K562 (cell line): ENCODE results near the gene ITGAE. TPM values are rescaled to one million over a fixed set of nuclear protein-coding genes. Genes with fewer than 3 reads are reported as not detected.

Source experiments
- ATAC-seq: fragments of 200-7000 bp; cut with Tn5 transposase; 3 replicates; pipeline ENCODE4 v1.9.1; 2020; ENCODE audit warnings: moderate library complexity
- BruUV-seq: library from RNA; stranded (reverse); fragments of 400-500 nt; replicated peaks from 2 replicates; lab custom pipeline; 2021; lab: Mats Ljungman, UMichigan
- CTCF ChIA-PET: fragments of 300-600 bp; formaldehyde crosslinking; extraction: SDS; loops from one replicate; lab custom pipeline; 2021; ENCODE audit warnings: low intra/inter-chr PET ratio; lab: Yijun Ruan, JAX
- POLR2A ChIA-PET: fragments of 300-600, 350-650 bp; sonication (Branson Sonifier 250); formaldehyde crosslinking; extraction: SDS; loops from one replicate; lab custom pipeline; 2021; ENCODE audit warnings: antibody characterized with exemption, inconsistent platforms; lab: Yijun Ruan, JAX
- DNase-seq, 4 experiments: peaks; one replicate each; pipeline versions ENCODE4 v3.0.0 to v3.0.0-alpha.2; 2011 to 2018; ENCODE audit warnings: low spot score in 3 of 4, mixed read lengths in 3 of 4; ENCODE audit errors: extremely low read depth in 1 of 4
- FAIRE-seq: peaks from 2 replicates; lab custom pipeline; 2011; peaks lifted over from hg19 to GRCh38; lab: Jason Lieb, UNC
- H2AFZ ChIP-seq: 2 replicates; pipeline ENCODE4 v1.6.0; 2011; ENCODE audit warnings: low read depth, low read length, control low read depth, inconsistent platforms
- H3K27ac ChIP-seq: fragments of 200-600 bp; 3 replicates; pipeline ENCODE4 v1.8.0; 2011; ENCODE audit warnings: low read depth, mild to moderate bottlenecking, control low read depth, inconsistent platforms, low read length, moderate library complexity, mixed read lengths; ENCODE audit errors: extremely low read depth
- H3K27me3 ChIP-seq, 2 experiments: fragments of 300-600 bp in 1 of 2; 2 replicates in 1 of 2; 3 replicates in 1 of 2; pipeline versions ENCODE4 v1.6.0 to v1.8.0; 2011; ENCODE audit warnings: inconsistent platforms in 2 of 2, low read length in 2 of 2, mild to moderate bottlenecking in 1 of 2, mixed read lengths in 1 of 2, moderate library complexity in 1 of 2; ENCODE audit not compliant: control insufficient read depth in 2 of 2, insufficient read depth in 2 of 2
- H3K36me3 ChIP-seq: fragments of 300-600 bp; 3 replicates; pipeline ENCODE4 v1.8.0; 2011; ENCODE audit warnings: mild to moderate bottlenecking, low read length, inconsistent platforms; ENCODE audit not compliant: control insufficient read depth, insufficient read depth
- H3K4me1 ChIP-seq, 2 experiments: fragments of 200-600 bp in 1 of 2; replicated peaks in 1 of 2; 2 replicates in 1 of 2; 3 replicates in 1 of 2; pipeline versions ENCODE4 v1.5.1 to v1.8.0; 2011; ENCODE audit warnings: inconsistent platforms in 2 of 2, low read length in 2 of 2, mild to moderate bottlenecking in 1 of 2, mixed read lengths in 1 of 2, moderate library complexity in 1 of 2; ENCODE audit not compliant: control insufficient read depth in 2 of 2, insufficient read depth in 2 of 2
- H3K4me2 ChIP-seq: 2 replicates; pipeline ENCODE4 v1.6.1; 2011; ENCODE audit warnings: low read length, control low read depth, inconsistent platforms, mixed read lengths; ENCODE audit not compliant: insufficient read depth
- H3K4me3 ChIP-seq: fragments of 200-600 bp; sonication (generic), shearing (Covaris generic); 2 replicates; pipeline ENCODE4 v1.5.1; 2016; ENCODE audit warnings: control low read depth, inconsistent platforms
- H3K79me2 ChIP-seq: fragments of 200-600 bp; 3 replicates; pipeline ENCODE4 v1.8.0; 2011; ENCODE audit warnings: low read length, inconsistent platforms; ENCODE audit not compliant: control insufficient read depth, insufficient read depth
- H3K9ac ChIP-seq, 2 experiments: 2 replicates each; pipeline versions ENCODE4 v1.6.0 to v1.6.1; 2011; ENCODE audit warnings: low read depth in 2 of 2, low read length in 2 of 2, control low read depth in 1 of 2, inconsistent platforms in 1 of 2, mild to moderate bottlenecking in 1 of 2, mixed read lengths in 1 of 2; ENCODE audit not compliant: insufficient read depth in 1 of 2
- H3K9me1 ChIP-seq: one replicate; pipeline ENCODE4 v1.6.0; 2011; ENCODE audit warnings: inconsistent platforms, mild to moderate bottlenecking, low read length, moderate library complexity; ENCODE audit not compliant: control insufficient read depth, insufficient read depth
- H3K9me3 ChIP-seq: replicated peaks from 2 replicates; pipeline ENCODE4 v1.5.1; 2011; ENCODE audit warnings: low read depth, low read length, inconsistent platforms; ENCODE audit not compliant: control insufficient read depth, insufficient read depth
- H4K20me1 ChIP-seq: replicated peaks from 2 replicates; pipeline ENCODE4 v1.6.1; 2011; ENCODE audit warnings: low read length, inconsistent platforms, mixed read lengths; ENCODE audit not compliant: control insufficient read depth, insufficient read depth
- BRF1 ChIP-seq: IDR thresholded peaks from 3 replicates; pipeline ENCODE4 v1.6.1; 2011; ENCODE audit warnings: borderline replicate concordance, mild to moderate bottlenecking; ENCODE audit not compliant: insufficient read length; ENCODE audit errors: extremely low read depth
- C11orf30 ChIP-seq: fragments of 450-650 bp; IDR thresholded peaks from 2 replicates; pipeline ENCODE4 v1.6.1; 2016; ENCODE audit warnings: low read depth, mild to moderate bottlenecking
- HNRNPK ChIP-seq: fragments of 200-400 bp; formaldehyde crosslinking; IDR thresholded peaks from one replicate; pipeline ENCODE4 v1.6.1; 2018; ENCODE audit warnings: mild to moderate bottlenecking, low read depth, low read length; ENCODE audit not compliant: poor library complexity, severe bottlenecking
- POLR2AphosphoS2 ChIP-seq: IDR thresholded peaks from 2 replicates; pipeline ENCODE4 v1.6.1; 2012; ENCODE audit warnings: low read length, improper control_type of control experiment
- RAD51 ChIP-seq: fragments of 450-650 bp; IDR thresholded peaks from 2 replicates; pipeline ENCODE4 v1.7.1; 2016; ENCODE audit warnings: low read depth, mild to moderate bottlenecking, borderline replicate concordance
- RBM15 ChIP-seq: fragments of 200-400 bp; formaldehyde crosslinking; IDR thresholded peaks from 2 replicates; pipeline ENCODE4 v1.6.1; 2018; ENCODE audit warnings: mild to moderate bottlenecking, low read length, moderate library complexity; ENCODE audit not compliant: insufficient read depth
- SNIP1 ChIP-seq: fragments of 450-650 bp; IDR thresholded peaks from 2 replicates; pipeline ENCODE4 v1.7.1; 2017; ENCODE audit warnings: low read depth, mild to moderate bottlenecking
- SRSF1 ChIP-seq: fragments of 200-400 bp; formaldehyde crosslinking; IDR thresholded peaks from 2 replicates; pipeline ENCODE4 v1.6.1; 2017; ENCODE audit warnings: mild to moderate bottlenecking, low read depth, low read length, moderate library complexity
- ZNF134 ChIP-seq: fragments of 250-450 bp; sonication (Bioruptor Pico); conservative IDR thresholded peaks from 2 replicates; pipeline ENCODE4 v1.4.0; 2020
- ZNF717 ChIP-seq: fragments of 250-450 bp; sonication (Bioruptor Pico); IDR thresholded peaks from 2 replicates; pipeline ENCODE4 v1.5.0; 2021
- ZNF77 ChIP-seq: fragments of 250-450 bp; sonication (Bioruptor Pico); IDR thresholded peaks from 2 replicates; pipeline ENCODE4 v1.5.0; 2020
- WGBS: fragments of 100-300 bp; shearing (Covaris generic); methylation state at CpG from one replicate; pipeline ENCODE4 v1.1.6; 2016; ENCODE audit warnings: low coverage, mixed read lengths; ENCODE audit not compliant: insufficient coverage; ENCODE audit errors: missing lambda C conversion rate; 5-methylcytosine and 5-hydroxymethylcytosine counted together
- in situ Hi-C: fragments of 300-500 bp; cut with MboI; formaldehyde crosslinking; loops from 4 replicates; pipeline ENCODE4 v1.15.0; 2018; ENCODE audit warnings: inconsistent platforms, mixed read lengths
- intact Hi-C: fragments of 100-400 bp; cut with micrococcal nuclease; formaldehyde crosslinking; loops from 2 replicates; pipeline ENCODE4 v1.14.2; 2022
- polyA plus RNA-seq, 8 experiments: library from polyadenylated mRNA; depleted of rRNA in 4 of 8; stranded (reverse) in 5 of 8; unstranded in 3 of 8; fragments of >200 nt; fragmentation: Nextera tagmentation in 2 of 8; fragmentation: Illumina TruSeq in 1 of 8; extraction: Ambion mirVana in 2 of 8; extraction: Trizol in 1 of 8; gene quantifications; 2 replicates each; pipeline versions ENCODE4 v1.2.1 to v1.2.3, GENCODE V29; 2011 to 2014; ENCODE audit warnings: inconsistent platforms in 1 of 8, missing spikeins in 1 of 8
- total RNA-seq, 7 experiments: library from RNA; depleted of rRNA in 6 of 7; stranded (reverse); fragments of >200 nt in 6 of 7; fragmentation: Illumina TruSeq in 2 of 7; extraction: Trizol in 2 of 7; gene quantifications; 2 replicates each; pipeline versions ENCODE4 v1.2.1 to v1.2.3, GENCODE V29; 2011 to 2021; ENCODE audit warnings: low replicate concordance in 1 of 7
- TF ChIP-seq, protein P1 (sequence below): fragments of 450-650 bp; formaldehyde crosslinking; IDR thresholded peaks from 2 replicates; pipeline ENCODE4 v1.4.0; 2022; ENCODE audit warnings: missing genetic modification characterization
- TF ChIP-seq, protein P2 (sequence below): fragments of 450-650 bp; IDR thresholded peaks from 2 replicates; pipeline ENCODE4 v1.6.1; 2016; ENCODE audit warnings: low read depth

Gene ITGAE
- total and polyA plus RNA-seq, 9 of the 15 experiments (the other 6 are each of a cell fraction or from before 2014, with no cell fraction given) = 14.8 to 160 (median 27.0) TPM

DNA sequence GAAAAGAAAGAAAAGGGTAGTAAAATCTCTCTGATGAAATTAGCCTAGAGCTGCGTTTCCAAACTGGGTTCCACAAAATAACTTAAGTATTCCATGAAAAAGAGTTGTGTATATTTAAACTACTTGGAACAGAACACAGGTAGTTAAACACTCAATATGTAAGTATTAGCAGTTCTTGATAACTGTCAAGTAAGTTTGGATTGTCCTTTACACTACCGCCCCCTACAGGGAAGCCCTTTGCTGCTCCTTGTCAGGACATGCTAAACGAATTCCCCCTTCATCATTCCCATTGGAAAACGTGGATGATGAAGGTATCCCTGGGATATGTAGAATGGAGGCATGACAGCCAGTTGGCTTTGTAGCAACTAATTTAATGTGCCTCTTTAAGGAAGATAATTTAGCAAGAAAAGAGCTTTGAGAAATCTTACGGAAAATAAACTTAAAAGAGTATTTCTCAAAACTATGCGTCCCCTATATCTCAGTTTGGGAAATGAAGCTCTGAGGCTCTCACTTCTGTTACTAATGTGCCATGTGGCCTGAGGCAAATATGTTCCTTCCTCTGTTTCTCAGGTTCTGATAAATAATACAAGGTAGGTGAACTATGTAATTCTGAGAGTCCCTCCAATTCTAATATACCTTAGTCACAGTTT, 26.3 kb upstream of the ITGAE start:
- intact Hi-C loops (loop anchor here (1.0 to 2.0 kb wide), 2 partner anchors 90 to 144 kb away; no protein-coding TSS in a partner anchor), in situ Hi-C loops (no loop called here)
- Histone ChIP-seq H3K9me3 (no peaks in the 10 kb centered on the region), H3K79me2 (no peaks in the 10 kb centered on the region), H3K9me1 (no peaks in the 10 kb centered on the region), H3K27me3 (no peaks in the 10 kb centered on the region), H3K36me3 (peaks cover 57% of the 10 kb centered on the region), H3K27ac (no peak overlapping the region), H2AFZ (no peak overlapping the region), H3K4me2 (no peak overlapping the region), H4K20me1 (no peaks in the 10 kb centered on the region), H3K9ac (no peak overlapping the region), H3K4me3 (no peak overlapping the region), H3K4me1 (no peaks in the 10 kb centered on the region)
- BruUV-seq = no TSS peak
- ChIA-PET POLR2A (interaction anchor here (0.7 kb wide), 1 partner anchor 10 kb away, joined by 3 read pairs; no protein-coding TSS in a partner anchor), CTCF (interaction anchor here (0.6 to 1.5 kb wide), 5 partner anchors 88 to 1208 kb away, joined by 3 to 13 read pairs (median 3); no protein-coding TSS in a partner anchor)
- ATAC-seq (peak; percentile 39; the same call in 1 of the 3 replicates), FAIRE-seq (peak; percentile 37), DNase-seq (peak; percentile 32 to 67 (median 40))
- WGBS = 47% methylated on average over 6 of the region's 6 CpGs
- TF ChIP-seq BRF1 (no peak), RAD51 (no peak), HNRNPK (peak; percentile 69), ZNF717 (CRISPR knock-in tag) (no peak), SRSF1 (no peak), RBM15 (no peak), C11orf30 (no peak), POLR2AphosphoS2 (no peak), SNIP1 (no peak), ZNF134 (CRISPR knock-in tag) (no peak), ZNF77 (CRISPR knock-in tag) (no peak)
- TF ChIP-seq, protein P1, sequence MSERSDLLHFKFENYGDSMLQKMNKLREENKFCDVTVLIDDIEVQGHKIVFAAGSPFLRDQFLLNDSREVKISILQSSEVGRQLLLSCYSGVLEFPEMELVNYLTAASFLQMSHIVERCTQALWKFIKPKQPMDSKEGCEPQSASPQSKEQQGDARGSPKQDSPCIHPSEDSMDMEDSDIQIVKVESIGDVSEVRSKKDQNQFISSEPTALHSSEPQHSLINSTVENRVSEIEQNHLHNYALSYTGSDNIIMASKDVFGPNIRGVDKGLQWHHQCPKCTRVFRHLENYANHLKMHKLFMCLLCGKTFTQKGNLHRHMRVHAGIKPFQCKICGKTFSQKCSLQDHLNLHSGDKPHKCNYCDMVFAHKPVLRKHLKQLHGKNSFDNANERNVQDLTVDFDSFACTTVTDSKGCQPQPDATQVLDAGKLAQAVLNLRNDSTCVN = no peak
- TF ChIP-seq, protein P2, sequence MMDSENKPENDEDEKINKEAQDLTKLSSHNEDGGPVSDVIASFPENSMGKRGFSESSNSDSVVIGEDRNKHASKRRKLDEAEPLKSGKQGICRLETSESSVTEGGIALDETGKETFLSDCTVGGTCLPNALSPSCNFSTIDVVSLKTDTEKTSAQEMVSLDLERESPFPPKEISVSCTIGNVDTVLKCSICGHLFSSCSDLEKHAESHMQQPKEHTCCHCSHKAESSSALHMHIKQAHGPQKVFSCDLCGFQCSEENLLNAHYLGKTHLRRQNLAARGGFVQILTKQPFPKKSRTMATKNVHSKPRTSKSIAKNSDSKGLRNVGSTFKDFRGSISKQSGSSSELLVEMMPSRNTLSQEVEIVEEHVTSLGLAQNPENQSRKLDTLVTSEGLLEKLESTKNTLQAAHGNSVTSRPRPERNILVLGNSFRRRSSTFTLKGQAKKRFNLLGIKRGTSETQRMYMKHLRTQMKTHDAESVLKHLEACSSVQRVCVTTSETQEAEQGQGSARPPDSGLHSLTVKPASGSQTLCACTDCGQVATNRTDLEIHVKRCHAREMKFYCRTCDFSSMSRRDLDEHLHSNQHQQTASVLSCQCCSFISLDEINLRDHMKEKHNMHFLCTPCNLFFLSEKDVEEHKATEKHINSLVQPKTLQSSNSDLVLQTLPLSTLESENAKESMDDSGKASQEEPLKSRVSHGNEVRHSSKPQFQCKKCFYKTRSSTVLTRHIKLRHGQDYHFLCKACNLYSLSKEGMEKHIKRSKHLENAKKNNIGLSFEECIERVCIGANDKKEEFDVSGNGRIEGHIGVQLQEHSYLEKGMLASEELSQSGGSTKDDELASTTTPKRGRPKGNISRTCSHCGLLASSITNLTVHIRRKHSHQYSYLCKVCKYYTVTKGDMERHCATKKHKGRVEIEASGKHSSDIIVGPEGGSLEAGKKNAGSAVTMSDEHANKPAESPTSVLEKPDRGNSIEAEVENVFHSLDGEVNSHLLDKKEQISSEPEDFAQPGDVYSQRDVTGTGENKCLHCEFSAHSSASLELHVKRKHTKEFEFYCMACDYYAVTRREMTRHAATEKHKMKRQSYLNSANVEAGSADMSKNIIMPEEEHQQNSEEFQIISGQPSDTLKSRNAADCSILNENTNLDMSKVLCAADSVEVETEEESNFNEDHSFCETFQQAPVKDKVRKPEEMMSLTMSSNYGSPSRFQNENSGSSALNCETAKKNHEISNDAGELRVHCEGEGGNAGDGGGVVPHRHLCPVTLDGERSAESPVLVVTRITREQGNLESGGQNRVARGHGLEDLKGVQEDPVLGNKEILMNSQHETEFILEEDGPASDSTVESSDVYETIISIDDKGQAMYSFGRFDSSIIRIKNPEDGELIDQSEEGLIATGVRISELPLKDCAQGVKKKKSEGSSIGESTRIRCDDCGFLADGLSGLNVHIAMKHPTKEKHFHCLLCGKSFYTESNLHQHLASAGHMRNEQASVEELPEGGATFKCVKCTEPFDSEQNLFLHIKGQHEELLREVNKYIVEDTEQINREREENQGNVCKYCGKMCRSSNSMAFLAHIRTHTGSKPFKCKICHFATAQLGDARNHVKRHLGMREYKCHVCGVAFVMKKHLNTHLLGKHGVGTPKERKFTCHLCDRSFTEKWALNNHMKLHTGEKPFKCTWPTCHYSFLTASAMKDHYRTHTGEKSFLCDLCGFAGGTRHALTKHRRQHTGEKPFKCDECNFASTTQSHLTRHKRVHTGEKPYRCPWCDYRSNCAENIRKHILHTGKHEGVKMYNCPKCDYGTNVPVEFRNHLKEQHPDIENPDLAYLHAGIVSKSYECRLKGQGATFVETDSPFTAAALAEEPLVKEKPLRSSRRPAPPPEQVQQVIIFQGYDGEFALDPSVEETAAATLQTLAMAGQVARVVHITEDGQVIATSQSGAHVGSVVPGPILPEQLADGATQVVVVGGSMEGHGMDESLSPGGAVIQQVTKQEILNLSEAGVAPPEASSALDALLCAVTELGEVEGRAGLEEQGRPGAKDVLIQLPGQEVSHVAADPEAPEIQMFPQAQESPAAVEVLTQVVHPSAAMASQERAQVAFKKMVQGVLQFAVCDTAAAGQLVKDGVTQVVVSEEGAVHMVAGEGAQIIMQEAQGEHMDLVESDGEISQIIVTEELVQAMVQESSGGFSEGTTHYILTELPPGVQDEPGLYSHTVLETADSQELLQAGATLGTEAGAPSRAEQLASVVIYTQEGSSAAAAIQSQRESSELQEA = no peak
